GM18499 (cell line): Measurements from ENCODE around the gene COPB2.
"Not testable (repeated sequence)": the region's sequence is repeated elsewhere in the genome, so short reads cannot be mapped to it uniquely, and the experiment has no call there.

Experiments used
- ATAC-seq: cut with Tn5 transposase; IDR thresholded peaks from one replicate; pipeline ENCODE4 v1.9.1; 2021; ENCODE audit warnings: moderate number of reproducible peaks; ENCODE audit not compliant: insufficient read depth, unreplicated experiment

The COPB2 gene

DNA sequence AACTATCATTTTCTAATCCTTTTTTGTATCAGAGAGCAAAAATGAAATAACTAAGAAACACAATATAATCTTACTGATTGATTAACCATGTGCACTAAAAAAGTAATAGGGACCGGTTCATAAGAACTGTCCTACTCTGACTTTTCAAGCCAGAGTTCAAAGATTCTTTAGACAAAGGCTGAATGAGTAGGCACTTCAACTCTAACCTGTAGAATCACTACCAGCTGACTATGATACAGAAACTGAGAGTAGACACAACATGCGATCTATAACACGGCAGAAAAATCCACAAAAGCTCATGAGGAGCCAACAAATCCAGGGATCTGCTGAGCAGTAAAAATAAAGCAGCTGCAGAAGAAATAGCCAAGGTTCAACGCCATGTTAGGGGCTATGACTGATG, 8.9 kb downstream of the COPB2 start:
- no peak for ATAC-seq

DNA sequence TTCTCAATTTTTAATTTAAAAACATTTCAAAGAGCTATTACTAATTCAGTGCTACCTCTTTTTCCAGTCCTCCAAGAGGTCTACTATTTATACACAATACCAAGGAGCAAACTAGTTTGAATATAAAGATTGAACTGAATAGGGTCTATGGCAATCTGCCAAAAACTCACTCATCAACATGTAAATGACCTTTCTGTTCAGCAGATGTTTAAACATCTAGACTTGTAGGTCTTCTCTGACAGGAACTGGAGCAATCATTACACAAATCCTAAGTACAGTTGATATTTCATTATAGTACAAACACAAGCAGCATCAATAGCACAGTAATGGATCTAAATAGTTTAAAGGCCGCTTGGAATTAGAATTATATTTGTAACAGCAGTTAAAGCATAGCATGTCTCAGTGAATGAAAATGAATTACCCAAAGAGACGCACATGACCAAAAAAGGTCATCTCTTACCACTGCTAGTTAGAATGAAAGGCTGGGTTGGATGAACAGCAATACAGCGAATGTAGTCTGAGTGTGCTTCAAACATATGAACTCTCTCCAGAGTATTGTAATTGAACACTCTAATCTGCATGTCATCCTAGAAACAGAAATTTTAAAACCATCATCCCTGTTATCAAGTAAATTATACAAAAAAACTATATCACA, 10.7 kb downstream of the COPB2 start:
- no peak for ATAC-seq

DNA sequence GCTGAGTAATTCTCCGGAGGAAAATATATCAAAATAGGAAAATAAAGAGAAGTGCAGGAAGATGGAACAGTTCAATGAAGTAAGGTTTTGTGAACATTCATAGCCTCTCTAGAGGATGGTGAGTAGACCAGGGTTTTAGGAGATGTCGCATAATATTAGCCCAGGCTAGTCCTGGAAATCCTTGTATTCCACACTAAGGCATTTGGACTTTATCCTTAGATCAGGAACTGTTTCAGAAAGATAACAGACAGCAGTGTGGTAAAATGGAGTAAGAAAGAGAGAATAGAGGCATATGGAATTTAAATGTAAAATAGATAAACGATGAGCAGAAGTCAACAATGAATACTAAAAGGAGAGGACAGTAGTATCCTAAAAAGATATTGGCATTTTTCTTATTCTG, 12.1 kb downstream of the COPB2 start:
- ATAC-seq = no peak

- ATAC-seq = no peak
Measured at GRCh38 chr3:139374099-139374498, 15.3 kb downstream of the COPB2 start.

GRCh38 chr3:139364549-139364948, 24.9 kb downstream of the COPB2 start:
- no peak for ATAC-seq

GRCh38 chr3:139361276-139361675, 28.2 kb downstream of the COPB2 start:
- no peak for ATAC-seq

- ATAC-seq = no peak
Measured at GRCh38 chr3:139358841-139359562, 30.4 kb downstream of the COPB2 start.

- no peak for ATAC-seq
Measured at GRCh38 chr3:139357899-139358298, 31.5 kb downstream of the COPB2 start.

DNA sequence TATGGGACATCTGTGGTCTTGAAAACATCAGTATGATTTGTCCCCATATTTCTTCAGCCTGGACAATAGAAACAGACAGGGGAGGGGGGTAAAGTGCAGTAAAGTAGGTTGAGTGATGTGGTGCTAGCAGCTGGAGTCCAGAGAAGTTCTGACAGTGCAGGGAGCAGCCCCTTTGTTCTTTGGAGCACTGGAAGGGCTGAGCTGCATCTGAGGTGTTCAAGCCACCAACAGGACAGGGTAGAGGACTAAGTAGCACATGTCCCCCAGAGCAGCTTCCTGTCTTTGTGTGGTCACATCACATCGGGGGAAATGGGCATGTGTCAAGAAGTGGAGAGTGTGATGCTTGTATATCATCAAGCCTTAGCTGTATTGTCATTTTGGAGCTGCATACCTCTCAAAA, 33.6 kb downstream of the COPB2 start:
- no peak for ATAC-seq

- no peak for ATAC-seq
Measured at GRCh38 chr3:139355476-139355875, 34.0 kb downstream of the COPB2 start.

GRCh38 chr3:139354661-139355060, 34.8 kb downstream of the COPB2 start:
- no peak for ATAC-seq

- ATAC-seq = no peak
Measured at GRCh38 chr3:139353920-139354556, 35.4 kb downstream of the COPB2 start.

DNA sequence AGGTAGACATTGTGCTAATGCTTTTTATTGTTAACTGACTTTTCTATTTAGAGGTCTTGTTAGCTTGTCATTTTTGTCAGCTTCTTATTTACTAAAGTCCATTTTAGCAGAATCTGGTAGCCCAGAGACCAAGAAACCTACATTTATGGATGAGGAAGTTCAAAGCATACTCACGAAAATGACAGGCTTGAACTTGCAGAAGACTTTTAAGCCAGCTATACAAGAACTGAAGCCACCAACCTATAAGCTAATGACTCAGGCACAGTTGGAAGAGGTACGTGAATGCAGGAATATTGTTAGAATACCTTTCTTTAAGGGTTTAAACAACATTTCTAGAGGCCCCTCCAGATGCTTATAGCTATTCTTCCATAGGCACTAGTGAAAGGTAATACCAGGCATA, 42.7 kb downstream of the COPB2 start:
- ATAC-seq = no peak

DNA sequence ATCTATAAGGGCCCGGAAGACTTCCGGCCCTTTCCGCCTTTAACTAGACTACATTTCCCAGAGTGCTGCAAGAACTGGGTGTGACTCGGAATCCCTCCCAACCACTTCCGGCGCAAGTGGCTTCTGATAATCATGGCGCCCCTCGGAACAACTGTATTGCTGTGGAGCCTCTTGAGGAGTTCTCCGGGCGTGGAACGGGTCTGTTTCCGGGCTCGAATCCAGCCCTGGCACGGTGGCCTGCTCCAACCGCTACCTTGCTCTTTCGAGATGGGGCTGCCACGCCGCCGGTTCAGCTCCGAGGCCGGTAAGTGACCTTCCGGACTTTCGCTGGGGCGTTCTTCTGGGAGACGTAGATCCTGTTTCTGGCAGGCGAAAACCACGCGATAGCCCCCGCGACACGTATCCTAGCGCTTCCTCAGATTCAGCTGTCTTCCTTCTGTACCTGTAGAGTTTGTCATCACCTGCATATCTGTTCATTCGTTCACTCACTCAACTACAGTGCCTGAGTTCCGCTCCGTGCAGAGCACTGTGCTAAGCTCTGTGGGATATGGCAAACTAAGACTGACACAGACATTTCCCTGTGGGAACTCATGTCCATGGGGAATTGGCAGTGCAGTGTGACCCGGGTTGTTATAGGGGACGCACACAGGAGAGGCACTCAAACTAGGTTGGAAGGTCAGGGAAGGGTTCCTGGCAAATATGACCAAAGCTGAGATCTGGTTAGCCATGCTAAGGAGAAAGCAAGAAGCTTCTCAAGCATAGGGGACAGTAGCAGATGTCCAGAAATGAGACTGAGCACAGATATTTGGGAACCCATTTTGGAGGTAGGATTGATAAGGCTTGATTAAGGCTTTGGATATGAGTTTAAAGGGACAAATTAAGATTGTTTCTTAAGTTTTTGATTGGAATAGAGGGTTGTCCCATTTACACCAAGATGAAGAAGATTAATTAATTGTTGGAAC, 45.3 kb downstream of the COPB2 start, which contains the start of gene MRPS22:
TSS of gene MRPS22 (plus strand) at position 126 of the 962 bp plus-strand sequence. CDS start at position 133, 7 bp downstream.
- ATAC-seq = peak; percentile 84

- no peak for ATAC-seq
Measured at GRCh38 chr3:139342054-139342453, 47.4 kb downstream of the COPB2 start.

DNA sequence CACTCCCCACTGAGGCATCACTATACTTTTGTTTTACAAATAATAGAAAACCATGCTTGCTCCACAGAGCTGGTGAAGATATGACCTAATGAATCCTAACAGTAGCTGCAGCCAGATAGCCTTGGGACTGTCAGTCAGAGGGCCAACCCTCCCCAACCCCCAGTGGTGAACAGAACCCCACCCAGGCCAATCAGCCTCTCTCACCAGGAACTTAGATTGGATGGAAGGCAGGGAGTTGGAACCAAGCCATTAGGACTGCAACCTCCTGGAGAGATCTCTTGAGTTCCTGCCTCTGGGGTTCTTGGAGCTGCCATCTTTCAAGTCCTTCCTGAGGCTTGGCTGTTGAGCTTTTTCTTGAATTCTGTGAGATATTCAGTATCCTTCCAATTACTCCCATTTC, 48.7 kb downstream of the COPB2 start:
- ATAC-seq = no peak

- ATAC-seq = no peak
Measured at GRCh38 chr3:139339219-139339906, 50.1 kb downstream of the COPB2 start.

DNA sequence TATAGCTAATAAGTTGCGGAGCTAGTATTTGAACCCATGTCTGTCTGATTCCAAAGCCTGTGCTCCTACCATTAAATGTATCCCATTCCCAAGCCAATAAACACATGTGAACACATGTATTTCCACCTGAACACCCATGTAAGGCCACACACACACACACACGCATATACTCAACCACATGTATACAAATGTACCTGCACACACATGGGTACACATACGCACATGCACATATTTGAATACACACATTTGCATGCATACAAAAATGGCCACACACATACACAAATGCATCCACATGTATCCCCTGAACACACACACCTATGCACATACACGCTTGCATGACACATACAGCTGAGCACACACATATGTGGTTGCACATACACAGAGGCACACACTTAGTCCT, 51.0 kb downstream of the COPB2 start:
- no peak for ATAC-seq

DNA sequence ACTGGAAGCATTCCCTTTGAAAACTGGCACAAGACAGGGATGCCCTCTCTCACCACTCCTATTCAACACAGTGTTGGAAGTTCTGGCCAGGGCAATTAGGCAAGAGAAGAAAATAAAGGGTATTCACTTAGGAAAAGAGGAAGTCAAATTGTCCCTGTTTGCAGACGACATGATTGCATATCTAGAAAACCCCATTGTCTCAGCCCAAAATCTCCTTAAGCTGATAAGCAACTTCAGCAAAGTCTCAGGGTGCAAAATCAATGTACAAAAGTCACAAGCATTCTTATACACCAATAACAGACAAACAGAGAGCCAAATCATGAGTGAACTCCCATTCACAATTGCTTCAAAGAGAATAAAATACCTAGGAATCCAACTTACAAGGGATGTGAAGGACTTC, 54.8 kb downstream of the COPB2 start:
- not testable (repeated sequence) for ATAC-seq

- ATAC-seq = no peak
Measured at GRCh38 chr3:139332092-139332491, 57.4 kb downstream of the COPB2 start.
